Kidney (tissue), 14 donors: ENCODE data around the gene ZNF226. TPM values are rescaled to one million over a fixed set of nuclear protein-coding genes. Genes with fewer than 3 reads are reported as not detected.
A peak's percentile ranks its signal among the peaks of the same experiment; 100 is the strongest.
"Not testable (repeated sequence)": the region's sequence is repeated elsewhere in the genome, so short reads cannot be mapped to it uniquely, and the experiment has no call there.

Source experiments
- DNase-seq, 5 donors: peaks; one replicate each; pipeline ENCODE4 v3.0.0-alpha.2; 2013 to 2020
- FAIRE-seq: peaks from 2 replicates; lab custom pipeline; 2012; peaks lifted over from hg19 to GRCh38; lab: Jason Lieb, UNC
- H3K27ac ChIP-seq, 2 donors: one replicate each; pipeline ENCODE4 v1.7.0; 2013; ENCODE audit warnings: low read depth in 2 of 2, low read length in 2 of 2, inconsistent platforms in 1 of 2
- H3K27me3 ChIP-seq: one replicate; pipeline ENCODE4 v1.7.1; 2013; ENCODE audit warnings: low read length, inconsistent platforms; ENCODE audit not compliant: control insufficient read depth, insufficient read depth
- H3K36me3 ChIP-seq, 3 donors: one replicate each; pipeline versions ENCODE4 v1.7.0 to v1.7.1; 2013; ENCODE audit warnings: low read length in 3 of 3, control low read depth in 1 of 3, inconsistent platforms in 1 of 3; ENCODE audit not compliant: insufficient read depth in 3 of 3, control insufficient read depth in 2 of 3
- H3K4me1 ChIP-seq, 3 donors: one replicate each; pipeline versions ENCODE4 v1.7.0 to v1.7.1; 2013; ENCODE audit warnings: low read length in 3 of 3, inconsistent platforms in 1 of 3, low read depth in 1 of 3; ENCODE audit not compliant: control insufficient read depth in 2 of 3, insufficient read depth in 2 of 3
- H3K4me3 ChIP-seq, 3 donors: one replicate each; pipeline versions ENCODE4 v1.7.0 to v1.8.1; 2013; ENCODE audit warnings: low read length in 3 of 3, control low read depth in 1 of 3, inconsistent platforms in 1 of 3
- H3K9ac ChIP-seq, 3 donors: one replicate each; pipeline versions ENCODE4 v1.7.0 to v1.7.1; 2013; ENCODE audit warnings: low read length in 3 of 3, control low read depth in 1 of 3, inconsistent platforms in 1 of 3
- H3K9me3 ChIP-seq, 3 donors: one replicate each; pipeline versions ENCODE4 v1.7.0 to v1.7.1; 2013; ENCODE audit warnings: low read length in 3 of 3, control low read depth in 1 of 3, inconsistent platforms in 1 of 3; ENCODE audit not compliant: control insufficient read depth in 2 of 3, insufficient read depth in 1 of 3
- CTCF ChIP-seq: IDR thresholded peaks from 3 replicates; pipeline ENCODE4 v1.5.1; 2012; ENCODE audit warnings: mild to moderate bottlenecking, moderate library complexity, borderline replicate concordance; ENCODE audit not compliant: insufficient read depth; ENCODE audit errors: extremely low read depth
- intact Hi-C: fragments of 100-400 bp; cut with DNase I; formaldehyde crosslinking; loops from one replicate; pipeline ENCODE4 v1.11.1; 2022
- polyA plus RNA-seq: library from polyadenylated mRNA; stranded (reverse); fragments of 350-450 nt; fragmentation: Illumina TruSeq; extraction: RNeasy Lipid Tissue Mini Kit (QIAGEN cat#74804); gene quantifications from one replicate; pipeline ENCODE4 v1.2.3, GENCODE V29; 2014; ENCODE audit warnings: low read depth, low replicate concordance; ENCODE audit not compliant: insufficient read depth
- total RNA-seq: library from RNA; stranded (reverse); fragmentation: NEBNext Ultra II Directional; extraction: Animal tissue kit (Norgen Biotek cat#: 25700); gene quantifications from one replicate; pipeline ENCODE4 v1.2.1, GENCODE V29; 2021
- donor health status: control.
- donor health status: control.
- donor health status: control.
- donor health status: control.
- donor health status: control.
- donor health status: DM: yes; HTN: yes; CAD: no.
- donor health status: Normal renal cell carcinoma (clear cell type).

The ZNF226 gene
- total and polyA plus RNA-seq, 2 donors from 2014 or later: 27.4 to 29.3 TPM

DNA sequence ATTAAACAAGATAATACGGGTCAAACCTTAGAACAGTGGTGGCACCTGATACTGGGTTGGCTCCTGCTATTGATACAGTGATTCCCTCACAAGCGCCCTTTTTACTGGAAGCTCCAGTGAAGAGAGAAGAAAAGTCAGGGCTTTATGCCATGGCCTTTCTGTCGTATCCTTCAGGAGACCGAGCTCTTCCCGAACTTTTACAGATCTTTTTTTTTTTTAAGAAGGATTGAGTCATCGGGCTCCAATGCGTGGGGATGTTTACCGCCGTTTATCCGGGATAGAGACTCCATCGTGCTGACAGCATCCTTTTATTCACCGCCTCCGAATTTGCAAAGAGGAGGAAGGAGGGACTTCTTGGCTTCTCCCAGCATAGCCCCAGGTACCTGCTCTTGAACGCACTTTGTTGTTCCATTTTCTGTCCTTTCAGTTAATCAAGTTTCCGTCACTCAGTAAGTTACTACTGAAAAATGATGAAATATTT, 48.0 kb downstream of the ZNF226 start:
- no peak for TF ChIP-seq CTCF
- peaks cover 3 to 9% (median 6%) of the 10 kb centered on the region in 3 donors for H3K36me3 ChIP-seq
- intact Hi-C loops: no loop called here
- H3K27me3 ChIP-seq: no peaks in the 10 kb centered on the region
- H3K27ac ChIP-seq: peak overlapping the region; percentile 70 to 82
- H3K4me1 ChIP-seq: peaks cover 0 to 4% (median 0%) of the 10 kb centered on the region in 3 donors
- peaks cover 0 to 2% (median 0%) of the 10 kb centered on the region in 3 donors for H3K9me3 ChIP-seq
- peak in 4 of 5 donors; percentile 12 to 54 (median 42) for DNase-seq
- FAIRE-seq: no peak
- H3K4me3 ChIP-seq: peak overlapping the region; percentile 78 to 96 (median 95)
- H3K9ac ChIP-seq: peak overlapping the region; percentile 44 to 89 (median 55)

- H3K27me3 ChIP-seq, intact Hi-C loops, H3K9ac ChIP-seq, H3K4me1 ChIP-seq, H3K27ac ChIP-seq, H3K4me3 ChIP-seq, DNase-seq, H3K9me3 ChIP-seq, FAIRE-seq: not testable (repeated sequence)
- H3K36me3 ChIP-seq: peaks cover 6 to 23% (median 6%) of the 10 kb centered on the region in 3 donors
These were observed 55.0 kb downstream of the ZNF226 start for GRCh38 chr19:44219926-44220325.

DNA sequence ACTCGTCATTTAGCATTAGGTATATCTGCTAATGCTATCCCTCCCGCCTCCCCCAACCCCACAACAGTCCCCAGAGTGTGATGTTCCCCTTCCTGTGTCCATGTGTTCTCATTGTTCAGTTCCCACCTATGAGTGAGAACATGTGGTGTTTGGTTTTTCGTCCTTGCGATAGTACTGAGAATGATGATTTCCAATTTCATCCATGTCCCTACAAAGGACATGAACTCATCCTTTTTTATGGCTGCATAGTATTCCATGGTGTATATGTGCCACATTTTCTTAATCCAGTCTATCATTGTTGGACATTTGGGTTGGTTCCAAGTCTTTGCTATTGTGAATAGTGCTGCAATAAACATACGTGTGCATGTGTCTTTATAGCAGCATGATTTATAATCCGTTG, 55.9 kb downstream of the ZNF226 start:
- H3K9ac ChIP-seq, DNase-seq, H3K27ac ChIP-seq, H3K4me3 ChIP-seq, intact Hi-C loops, H3K9me3 ChIP-seq, FAIRE-seq, H3K27me3 ChIP-seq, H3K4me1 ChIP-seq: not testable (repeated sequence)
- peaks cover 6 to 23% (median 6%) of the 10 kb centered on the region in 3 donors for H3K36me3 ChIP-seq

GRCh38 chr19:44221291-44221690, 56.4 kb downstream of the ZNF226 start:
- H3K9me3 ChIP-seq, H3K4me1 ChIP-seq, FAIRE-seq, H3K27me3 ChIP-seq, intact Hi-C loops, H3K27ac ChIP-seq, H3K4me3 ChIP-seq, DNase-seq, H3K9ac ChIP-seq: not testable (repeated sequence)
- peaks cover 6 to 23% (median 6%) of the 10 kb centered on the region in 3 donors for H3K36me3 ChIP-seq

Other genes with a start within 250 kb of the ZNF226 start
- gene ZNF45, start 229.8 kb upstream of the ZNF226 start, total RNA-seq: 16.1 TPM
- 4.8 TPM for gene ZNF45, start 229.8 kb upstream of the ZNF226 start, polyA plus RNA-seq
- gene ZNF221, start 213.9 kb upstream of the ZNF226 start, total RNA-seq: 6.2 TPM
- gene ZNF221, start 213.9 kb upstream of the ZNF226 start, polyA plus RNA-seq: 0.54 TPM
- 11.2 TPM for gene ZNF155, start 180.9 kb upstream of the ZNF226 start, total RNA-seq
- 5.0 TPM for gene ZNF155, start 180.9 kb upstream of the ZNF226 start, polyA plus RNA-seq
- 7.1 TPM for gene ZNF230, start 162.1 kb upstream of the ZNF226 start, total RNA-seq
- gene ZNF230, start 162.1 kb upstream of the ZNF226 start, polyA plus RNA-seq: 1.6 TPM
- gene ZNF222, start 139.7 kb upstream of the ZNF226 start, total RNA-seq: 4.5 TPM
- gene ZNF222, start 139.7 kb upstream of the ZNF226 start, polyA plus RNA-seq: 3.9 TPM
- gene ZNF223, start 113.1 kb upstream of the ZNF226 start, total RNA-seq: 9.3 TPM
- 2.5 TPM for gene ZNF223, start 113.1 kb upstream of the ZNF226 start, polyA plus RNA-seq
- 2.5 TPM for gene ZNF284, start 92.9 kb upstream of the ZNF226 start, total RNA-seq
- gene ZNF284, start 92.9 kb upstream of the ZNF226 start, polyA plus RNA-seq: 1.2 TPM
- gene ZNF224, start 70.7 kb upstream of the ZNF226 start, total RNA-seq: 34.0 TPM
- gene ZNF224, start 70.7 kb upstream of the ZNF226 start, polyA plus RNA-seq: 7.8 TPM
- 6.7 TPM for gene ZNF225, start 51.7 kb upstream of the ZNF226 start, total RNA-seq
- 2.3 TPM for gene ZNF225, start 51.7 kb upstream of the ZNF226 start, polyA plus RNA-seq
- 13.8 TPM for gene ZNF234, start 23.5 kb upstream of the ZNF226 start, total RNA-seq
- 3.2 TPM for gene ZNF234, start 23.5 kb upstream of the ZNF226 start, polyA plus RNA-seq
- gene ZNF227, start 47.4 kb downstream of the ZNF226 start, total RNA-seq: 22.3 TPM
- 5.0 TPM for gene ZNF227, start 47.4 kb downstream of the ZNF226 start, polyA plus RNA-seq
- gene ZNF233, start 94.8 kb downstream of the ZNF226 start, total RNA-seq: 1.9 TPM
- 2.5 TPM for gene ZNF233, start 94.8 kb downstream of the ZNF226 start, polyA plus RNA-seq
- gene ZNF235, start 139.9 kb downstream of the ZNF226 start, total RNA-seq: 9.4 TPM
- 3.0 TPM for gene ZNF235, start 139.9 kb downstream of the ZNF226 start, polyA plus RNA-seq
- gene ZNF112, start 191.6 kb downstream of the ZNF226 start, total RNA-seq: 8.5 TPM
- gene ZNF112, start 191.6 kb downstream of the ZNF226 start, polyA plus RNA-seq: 3.4 TPM
- gene ZNF285, start 236.5 kb downstream of the ZNF226 start, total RNA-seq: 4.9 TPM
- 2.8 TPM for gene ZNF285, start 236.5 kb downstream of the ZNF226 start, polyA plus RNA-seq